Prostate gland (tissue), 2 donors: Measurements from ENCODE around the gene GNAQ.

Experiments
- CTCF ChIP-seq, 4 experiments: fragments of 200-600 bp in 2 of 4; fragments of 450-650 bp in 2 of 4; sonication (generic) in 2 of 4; IDR thresholded peaks; 1 replicate in 3 of 4; 2 replicates in 1 of 4; pipeline ENCODE4 v1.5.1; 2016 to 2019; ENCODE audit warnings: antibody characterized with exemption in 4 of 4, mild to moderate bottlenecking in 2 of 4, moderate library complexity in 2 of 4
- POLR2A ChIP-seq: fragments of 450-650 bp; IDR thresholded peaks from one replicate; pipeline ENCODE4 v1.6.1; 2016; ENCODE audit warnings: antibody characterized with exemption, mild to moderate bottlenecking
- POLR2AphosphoS5 ChIP-seq: sonication (generic); formaldehyde crosslinking; IDR thresholded peaks from one replicate; pipeline ENCODE4 v1.6.1; 2017; ENCODE audit warnings: antibody characterized with exemption

GRCh38 chr9:77710316-77710715 is 321.3 kb downstream of the GNAQ start:
- TF ChIP-seq POLR2AphosphoS5 = no peak
- no peak for TF ChIP-seq CTCF (IDR thresholded peaks at IDR 0.05)
- TF ChIP-seq POLR2A = no peak
